H1 (cell line): ENCODE data around the gene ZNF716. TPM values are rescaled to one million over a fixed set of nuclear protein-coding genes. Genes with fewer than 3 reads are reported as not detected.

Experiments
- CTCF ChIA-PET: fragments of 300-600 bp; sonication (Branson Sonifier 250); formaldehyde crosslinking; loops from one replicate; lab custom pipeline; 2021; ENCODE audit not compliant: partially characterized antibody; lab: Charles Lee
- POLR2A ChIA-PET: fragments of 300-600 bp; sonication (Branson Sonifier 250); formaldehyde crosslinking; loops from one replicate; lab custom pipeline; 2021; ENCODE audit warnings: inconsistent platforms; ENCODE audit not compliant: partially characterized antibody; lab: Charles Lee
- DNase-seq, 2 experiments: peaks; one replicate each; pipeline versions ENCODE4 v3.0.0 to v3.0.0-alpha.2; 2010 to 2022; ENCODE audit warnings: low spot score in 2 of 2, low read depth in 1 of 2, mixed read lengths in 1 of 2
- FAIRE-seq: peaks from 2 replicates; lab custom pipeline; 2011; peaks lifted over from hg19 to GRCh38; lab: Jason Lieb, UNC
- H2AFZ ChIP-seq: 2 replicates; pipeline ENCODE4 v1.8.1; 2012; ENCODE audit warnings: low read length, inconsistent platforms
- H2AK5ac ChIP-seq: 2 replicates; pipeline ENCODE4 v1.6.1; 2013; ENCODE audit warnings: low read depth, low read length
- H2BK120ac ChIP-seq: replicated peaks from 2 replicates; pipeline ENCODE3; 2013; ENCODE audit warnings: low read depth, low read length, inconsistent platforms
- H2BK12ac ChIP-seq: 2 replicates; pipeline ENCODE4 v1.6.1; 2013; ENCODE audit warnings: low read depth, low read length
- H2BK15ac ChIP-seq: 2 replicates; pipeline ENCODE4 v1.6.1; 2013; ENCODE audit warnings: low read length
- H2BK20ac ChIP-seq: 2 replicates; pipeline ENCODE4 v1.6.1; 2013; ENCODE audit warnings: low read length
- H2BK5ac ChIP-seq: 2 replicates; pipeline ENCODE4 v1.6.1; 2013; ENCODE audit warnings: low read depth, low read length
- H3K14ac ChIP-seq: 2 replicates; pipeline ENCODE4 v1.6.1; 2013; ENCODE audit warnings: inconsistent platforms; ENCODE audit not compliant: insufficient read length
- H3K18ac ChIP-seq: 2 replicates; pipeline ENCODE4 v1.6.1; 2013; ENCODE audit warnings: low read length; ENCODE audit errors: extremely low read depth
- H3K23ac ChIP-seq: 2 replicates; pipeline ENCODE4 v1.6.1; 2013; ENCODE audit warnings: inconsistent platforms; ENCODE audit not compliant: insufficient read length
- H3K23me2 ChIP-seq: 2 replicates; pipeline ENCODE4 v1.6.1; 2013; ENCODE audit warnings: low read depth, low read length
- H3K27ac ChIP-seq: 2 replicates; pipeline ENCODE4 v1.6.1; 2011; ENCODE audit warnings: low read depth, low read length, inconsistent platforms
- H3K27me3 ChIP-seq, 4 experiments: replicated peaks in 1 of 4; 1 replicate in 1 of 4; 2 replicates in 3 of 4; pipeline versions ENCODE4 v1.6.1 to v1.8.1; 2011 to 2013; ENCODE audit warnings: low read length in 3 of 4, mild to moderate bottlenecking in 3 of 4, inconsistent platforms in 2 of 4, mixed read lengths in 2 of 4, moderate library complexity in 1 of 4; ENCODE audit not compliant: control insufficient read depth in 3 of 4, insufficient read depth in 3 of 4; ENCODE audit errors: extremely low read depth in 1 of 4
- H3K36me3 ChIP-seq, 4 experiments: 2 replicates each; pipeline versions ENCODE4 v1.6.1 to v1.8.1; 2011 to 2013; ENCODE audit warnings: mild to moderate bottlenecking in 4 of 4, low read length in 3 of 4, moderate library complexity in 2 of 4, control low read depth in 1 of 4, inconsistent platforms in 1 of 4; ENCODE audit not compliant: insufficient read depth in 4 of 4, control insufficient read depth in 2 of 4
- H3K4ac ChIP-seq: replicated peaks from 2 replicates; pipeline ENCODE3; 2013; ENCODE audit warnings: low read length, low read depth, mixed read lengths, inconsistent platforms; ENCODE audit not compliant: insufficient read length
- H3K4me1 ChIP-seq, 4 experiments: replicated peaks in 1 of 4; 1 replicate in 1 of 4; 2 replicates in 3 of 4; pipeline versions ENCODE4 v1.6.1 to v1.8.1; 2011 to 2013; ENCODE audit warnings: low read length in 3 of 4, inconsistent platforms in 2 of 4, mixed read lengths in 1 of 4; ENCODE audit not compliant: insufficient read depth in 4 of 4, control insufficient read depth in 3 of 4
- H3K4me2 ChIP-seq, 2 experiments: 2 replicates each; pipeline versions ENCODE4 v1.6.1 to v1.8.1; 2011 to 2013; ENCODE audit warnings: low read depth in 2 of 2, low read length in 2 of 2, control low read depth in 1 of 2, inconsistent platforms in 1 of 2, mild to moderate bottlenecking in 1 of 2; ENCODE audit not compliant: insufficient read depth in 1 of 2
- H3K4me3 ChIP-seq, 4 experiments: fragments of 200-600, 300-600 bp in 1 of 4; sonication (generic), shearing (Covaris generic), sonication (Bioruptor Twin) in 1 of 4; 2 replicates each; pipeline versions ENCODE4 v1.5.1 to v1.8.1; 2011 to 2016; ENCODE audit warnings: low read length in 4 of 4, low read depth in 3 of 4, control low read depth in 2 of 4, inconsistent platforms in 2 of 4, mild to moderate bottlenecking in 2 of 4, mixed read lengths in 1 of 4, moderate library complexity in 1 of 4; ENCODE audit not compliant: insufficient read depth in 2 of 4; ENCODE audit errors: extremely low read depth in 1 of 4
- H3K56ac ChIP-seq: replicated peaks from 2 replicates; pipeline ENCODE3; 2013; ENCODE audit warnings: low read depth, mild to moderate bottlenecking, mixed read lengths, low read length, inconsistent platforms; ENCODE audit not compliant: insufficient read length
- H3K79me1 ChIP-seq: 2 replicates; pipeline ENCODE4 v1.6.1; 2013; ENCODE audit warnings: low read depth, low read length, control low read depth
- H3K79me2 ChIP-seq, 2 experiments: 2 replicates each; pipeline versions ENCODE4 v1.6.1 to v1.8.1; 2012 to 2013; ENCODE audit warnings: low read length in 2 of 2, mild to moderate bottlenecking in 2 of 2, inconsistent platforms in 1 of 2; ENCODE audit not compliant: insufficient read depth in 2 of 2, control insufficient read depth in 1 of 2
- H3K9ac ChIP-seq, 4 experiments: replicated peaks in 1 of 4; 1 replicate in 1 of 4; 2 replicates in 3 of 4; pipeline versions ENCODE4 v1.6.1 to v1.8.1; 2011 to 2013; ENCODE audit warnings: low read depth in 3 of 4, low read length in 3 of 4, control low read depth in 2 of 4, mild to moderate bottlenecking in 2 of 4, moderate library complexity in 2 of 4, inconsistent platforms in 1 of 4; ENCODE audit errors: extremely low read depth in 1 of 4
- H3K9me3 ChIP-seq, 2 experiments: 2 replicates each; pipeline versions ENCODE4 v1.6.1 to v1.8.1; 2012 to 2013; ENCODE audit warnings: mild to moderate bottlenecking in 2 of 2, moderate library complexity in 2 of 2, control low read depth in 1 of 2, inconsistent platforms in 1 of 2, low read depth in 1 of 2, low read length in 1 of 2, mixed read lengths in 1 of 2; ENCODE audit not compliant: insufficient read depth in 2 of 2
- H4K20me1 ChIP-seq, 2 experiments: replicated peaks in 1 of 2; 2 replicates each; pipeline versions ENCODE3 to v1.8.1; 2011 to 2013; ENCODE audit warnings: inconsistent platforms in 2 of 2, low read length in 2 of 2, mild to moderate bottlenecking in 1 of 2; ENCODE audit not compliant: insufficient read depth in 2 of 2, control insufficient read depth in 1 of 2
- H4K5ac ChIP-seq: 2 replicates; pipeline ENCODE4 v1.6.1; 2013; ENCODE audit warnings: low read length, low read depth, mixed read lengths, inconsistent platforms; ENCODE audit not compliant: insufficient read length
- H4K8ac ChIP-seq: 2 replicates; pipeline ENCODE4 v1.8.0; 2013; ENCODE audit warnings: mild to moderate bottlenecking, moderate library complexity, low read length, inconsistent platforms; ENCODE audit not compliant: insufficient read depth; ENCODE audit errors: extremely low read depth
- H4K91ac ChIP-seq: replicated peaks from 2 replicates; pipeline ENCODE3; 2013; ENCODE audit warnings: low read length, mixed read lengths, inconsistent platforms; ENCODE audit not compliant: insufficient read length
- CHD1 ChIP-seq: IDR thresholded peaks from 2 replicates; pipeline ENCODE4 v1.6.1; 2012; ENCODE audit warnings: low read depth, low read length, improper control_type of control experiment
- CHD2 ChIP-seq: IDR thresholded peaks from 2 replicates; pipeline ENCODE4 v1.6.1; 2012; ENCODE audit warnings: low read length, improper control_type of control experiment
- MAFK ChIP-seq: IDR thresholded peaks from 2 replicates; pipeline ENCODE4 v1.6.1; 2012; ENCODE audit warnings: low read depth, mild to moderate bottlenecking, improper control_type of control experiment, low read length
- WGBS, 2 experiments: shearing (Covaris generic) in 1 of 2; methylation state at CpG; one replicate each; pipeline versions ENCODE4 v1.1.6 to v1.1.7; 2013 to 2015; ENCODE audit warnings: low lambda C conversion rate in 2 of 2, mixed read lengths in 2 of 2, inconsistent platforms in 1 of 2, low coverage in 1 of 2, missing lambda C conversion rate in 1 of 2; ENCODE audit not compliant: insufficient replicate concordance in 2 of 2, insufficient coverage in 1 of 2, insufficient read length in 1 of 2; ENCODE audit errors: extremely low coverage in 1 of 2, missing lambda C conversion rate in 1 of 2; 5-methylcytosine and 5-hydroxymethylcytosine counted together
- polyA plus RNA-seq, 7 experiments: library from polyadenylated mRNA; depleted of rRNA in 3 of 7; stranded (reverse) in 5 of 7; unstranded in 2 of 7; fragments of >200 nt in 5 of 7; fragments of 200-250 nt in 2 of 7; gene quantifications; 1 replicate in 5 of 7; 2 replicates in 1 of 7; 4 replicates in 1 of 7; pipeline versions ENCODE4 v1.2.1 to v1.2.3, GENCODE V29; 2011 to 2013; ENCODE audit warnings: missing spikeins in 2 of 7, mixed read lengths in 2 of 7
- total RNA-seq: library from RNA; stranded (reverse); fragmentation: NEBNext Ultra II Directional; extraction: Animal tissue kit (Norgen Biotek cat#: 25700); gene quantifications from 2 replicates; pipeline ENCODE4 v1.2.1, GENCODE V29; 2021

ZNF716 gene
- total and polyA plus RNA-seq, 2 of the 8 experiments (the other 6 are each of a cell fraction or from before 2014, with no cell fraction given) = not detected

GRCh38 chr7:57414415-57414814 is 35.6 kb upstream of the ZNF716 start:
- Histone ChIP-seq H3K4ac (no peak overlapping the region), H2AFZ (no peak overlapping the region), H3K9ac (no peak overlapping the region)
- TF ChIP-seq MAFK (no peak), CHD1 (no peak), CHD2 (no peak)
- TF ChIP-seq, all 59 proteins: peak for 0
- 83% methylated on average over 6 of the region's 6 CpGs; no CpG with 5 or more reads in 1 of the 2 experiments for WGBS, 2 experiments
- no peaks in the 10 kb centered on the region for H3K23me2 ChIP-seq
- no peak overlapping the region for H3K4me2 ChIP-seq
- no peak overlapping the region for H2AK5ac ChIP-seq
- no peaks in the 10 kb centered on the region for H3K27me3 ChIP-seq
- no peak overlapping the region for H2BK120ac ChIP-seq
- no peak overlapping the region for H3K56ac ChIP-seq
- no peaks in the 10 kb centered on the region for H3K36me3 ChIP-seq
- no peak overlapping the region for H3K18ac ChIP-seq
- H2BK20ac ChIP-seq = no peak overlapping the region
- no peak overlapping the region for H4K5ac ChIP-seq
- no peak for DNase-seq
- H3K79me2 ChIP-seq = no peaks in the 10 kb centered on the region
- H3K4me3 ChIP-seq = no peak overlapping the region
- peaks cover 73 to 90% of the 10 kb centered on the region in 2 experiments for H3K9me3 ChIP-seq
- no peak overlapping the region for H3K14ac ChIP-seq
- FAIRE-seq = no peak
- H3K79me1 ChIP-seq = no peaks in the 10 kb centered on the region
- no peak overlapping the region for H2BK5ac ChIP-seq
- H4K20me1 ChIP-seq = no peaks in the 10 kb centered on the region
- H3K4me1 ChIP-seq = no peaks in the 10 kb centered on the region
- CTCF ChIA-PET = no interaction called here
- no peak overlapping the region for H2BK15ac ChIP-seq
- no peak overlapping the region for H4K91ac ChIP-seq
- H4K8ac ChIP-seq = no peak overlapping the region
- H3K23ac ChIP-seq = no peak overlapping the region
- no peak overlapping the region for H2BK12ac ChIP-seq
- POLR2A ChIA-PET = no interaction called here
- H3K27ac ChIP-seq = no peak overlapping the region
